GM18499 (cell line): ENCODE measurements around the gene KRTAP5-2.
"Not testable (repeated sequence)": the region's sequence is repeated elsewhere in the genome, so short reads cannot be mapped to it uniquely, and the experiment has no call there.

Experiments used
- ATAC-seq: cut with Tn5 transposase; IDR thresholded peaks from one replicate; pipeline ENCODE4 v1.9.1; 2021; ENCODE audit warnings: moderate number of reproducible peaks; ENCODE audit not compliant: insufficient read depth, unreplicated experiment

The KRTAP5-2 gene

GRCh38 chr11:1629326-1630185 lies 31.5 kb upstream of the KRTAP5-2 start, which contains the start of gene KRTAP5-5:
Gene KRTAP5-5 (plus strand): TSS chr11:1629775. CDS start chr11:1629841, 66 bp downstream.
- no peak for ATAC-seq

- no peak for ATAC-seq
Observed at GRCh38 chr11:1628506-1629325, 30.6 kb upstream of the KRTAP5-2 start.

GRCh38 chr11:1625541-1625940 lies 27.4 kb upstream of the KRTAP5-2 start:
- ATAC-seq: no peak

GRCh38 chr11:1624621-1625020 lies 26.5 kb upstream of the KRTAP5-2 start:
- no peak for ATAC-seq

- ATAC-seq: no peak
Observed at GRCh38 chr11:1623716-1624115, 25.6 kb upstream of the KRTAP5-2 start.

- ATAC-seq: no peak
Observed at GRCh38 chr11:1622086-1622485, 24.0 kb upstream of the KRTAP5-2 start, which contains the start of gene KRTAP5-4. Gene KRTAP5-4 (minus strand): TSS chr11:1622138. CDS start chr11:1622093, 45 bp downstream.

- ATAC-seq: no peak
Observed at GRCh38 chr11:1619449-1619848, 21.4 kb upstream of the KRTAP5-2 start.

- no peak for ATAC-seq
Observed at GRCh38 chr11:1618231-1618630, 20.1 kb upstream of the KRTAP5-2 start.

GRCh38 chr11:1608363-1608762 lies 10.3 kb upstream of the KRTAP5-2 start, which contains the start of gene KRTAP5-3:
Gene KRTAP5-3 (minus strand): TSS chr11:1608463. CDS start chr11:1608385, 78 bp downstream.
- ATAC-seq: no peak

- not testable (repeated sequence) for ATAC-seq
Observed at GRCh38 chr11:1607901-1608300, 9.8 kb upstream of the KRTAP5-2 start.

GRCh38 chr11:1607156-1607845 lies 9.2 kb upstream of the KRTAP5-2 start:
- not testable (repeated sequence) for ATAC-seq

GRCh38 chr11:1605923-1606322 lies 7.8 kb upstream of the KRTAP5-2 start:
- ATAC-seq: peak; percentile 79

GRCh38 chr11:1604711-1605110 lies 6.6 kb upstream of the KRTAP5-2 start:
- ATAC-seq: no peak

- ATAC-seq: no peak
Observed at GRCh38 chr11:1604181-1604580, 6.1 kb upstream of the KRTAP5-2 start.

- ATAC-seq: no peak
Observed at GRCh38 chr11:1603629-1604028, 5.5 kb upstream of the KRTAP5-2 start.

GRCh38 chr11:1601663-1602062 lies 3.6 kb upstream of the KRTAP5-2 start:
- not testable (repeated sequence) for ATAC-seq

GRCh38 chr11:1600626-1601025 lies 2.5 kb upstream of the KRTAP5-2 start:
- ATAC-seq: no peak

GRCh38 chr11:1598816-1599215 lies 722 bp upstream of the KRTAP5-2 start:
- no peak for ATAC-seq

GRCh38 chr11:1598406-1598805 lies 312 bp upstream of the KRTAP5-2 start:
- ATAC-seq: not testable (repeated sequence)

- no peak for ATAC-seq
Observed at GRCh38 chr11:1597331-1597993, 632 bp downstream of the KRTAP5-2 start.
